Measurements from ENCODE around the gene ARHGAP26. TPM values are rescaled to one million over a fixed set of nuclear protein-coding genes. Genes with fewer than 3 reads are reported as not detected.

The ARHGAP26 gene, protein sequence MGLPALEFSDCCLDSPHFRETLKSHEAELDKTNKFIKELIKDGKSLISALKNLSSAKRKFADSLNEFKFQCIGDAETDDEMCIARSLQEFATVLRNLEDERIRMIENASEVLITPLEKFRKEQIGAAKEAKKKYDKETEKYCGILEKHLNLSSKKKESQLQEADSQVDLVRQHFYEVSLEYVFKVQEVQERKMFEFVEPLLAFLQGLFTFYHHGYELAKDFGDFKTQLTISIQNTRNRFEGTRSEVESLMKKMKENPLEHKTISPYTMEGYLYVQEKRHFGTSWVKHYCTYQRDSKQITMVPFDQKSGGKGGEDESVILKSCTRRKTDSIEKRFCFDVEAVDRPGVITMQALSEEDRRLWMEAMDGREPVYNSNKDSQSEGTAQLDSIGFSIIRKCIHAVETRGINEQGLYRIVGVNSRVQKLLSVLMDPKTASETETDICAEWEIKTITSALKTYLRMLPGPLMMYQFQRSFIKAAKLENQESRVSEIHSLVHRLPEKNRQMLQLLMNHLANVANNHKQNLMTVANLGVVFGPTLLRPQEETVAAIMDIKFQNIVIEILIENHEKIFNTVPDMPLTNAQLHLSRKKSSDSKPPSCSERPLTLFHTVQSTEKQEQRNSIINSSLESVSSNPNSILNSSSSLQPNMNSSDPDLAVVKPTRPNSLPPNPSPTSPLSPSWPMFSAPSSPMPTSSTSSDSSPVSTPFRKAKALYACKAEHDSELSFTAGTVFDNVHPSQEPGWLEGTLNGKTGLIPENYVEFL
- total RNA-seq = 10 to 100 TPM in 1 of 3 donors, 1 to 10 TPM in 2; 9.1 to 11.7 (median 9.7) TPM

GRCh38 chr5:142769793-142770649, at the start of gene ARHGAP26:
Gene ARHGAP26 (plus strand): TSS chr5:142770377. CDS start chr5:142770762, 385 bp downstream.
- peak; percentile 93 to 95 for ATAC-seq
- peak; percentile 90 for DNase-seq
- Mint-ChIP-seq H3K4me1 (ENCODE audit: low read depth) (peaks cover 37% of the 10 kb centered on the region), H3K27me3 (ENCODE audit: low read depth) (no peaks in the 10 kb centered on the region), H3K36me3 (ENCODE audit: insufficient read depth) (no peaks in the 10 kb centered on the region), H3K9me3 (no peaks in the 10 kb centered on the region), H3K4me3 (peak within 1 kb of the TSS; percentile 94)

DNA sequence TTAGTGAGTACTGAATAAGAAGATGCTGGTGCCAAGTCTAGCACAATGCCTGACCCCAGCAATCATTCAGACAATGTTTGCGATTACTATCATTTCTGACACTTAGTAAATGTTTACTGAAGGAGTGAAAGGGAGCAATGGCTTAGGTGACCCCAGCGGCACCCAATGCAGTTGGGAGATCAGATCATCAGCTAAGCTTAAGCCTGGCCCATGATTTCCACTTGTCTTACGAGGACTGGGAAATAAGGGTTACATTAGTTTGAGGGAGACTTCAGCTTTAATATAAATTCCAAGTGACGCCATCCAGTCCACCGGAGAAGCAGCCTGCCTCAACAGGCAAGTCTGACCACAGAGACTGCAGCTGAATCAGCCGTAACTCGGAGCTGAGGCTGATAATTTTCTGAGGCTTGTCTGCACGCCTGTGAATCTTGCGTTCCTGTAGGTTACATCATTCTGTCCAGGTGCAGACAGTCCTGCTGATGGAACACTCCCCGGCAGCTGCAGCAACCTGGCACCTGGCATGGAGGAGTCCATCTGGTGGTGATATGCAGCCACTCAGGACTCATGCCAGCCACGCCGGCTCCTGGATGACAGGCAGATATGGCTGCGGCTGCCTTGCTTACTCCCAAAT, 49.4 kb upstream of the ARHGAP26 start:
- H3K4me1 Mint-ChIP-seq (ENCODE audit: low read depth) = no peaks in the 10 kb centered on the region
- DNase-seq (no peak), ATAC-seq (no peak)
- peaks cover 15% of the 10 kb centered on the region for H3K27me3 Mint-ChIP-seq (ENCODE audit: low read depth)
- H3K4me3 Mint-ChIP-seq = no peak overlapping the region
- H3K36me3 Mint-ChIP-seq (ENCODE audit: insufficient read depth) = no peaks in the 10 kb centered on the region
- no peaks in the 10 kb centered on the region for H3K9me3 Mint-ChIP-seq

- H3K4me3 Mint-ChIP-seq = no peak overlapping the region
- ATAC-seq = no peak
These were observed 48.0 kb upstream of the ARHGAP26 start for GRCh38 chr5:142722146-142722545.

GRCh38 chr5:142722896-142723295, 47.3 kb upstream of the ARHGAP26 start:
- ATAC-seq = no peak
- H3K4me1 Mint-ChIP-seq (ENCODE audit: low read depth) = no peaks in the 10 kb centered on the region

More at GRCh38 chr5:142722146-142722545, 48.0 kb upstream of the ARHGAP26 start:
- H3K9me3 Mint-ChIP-seq = no peaks in the 10 kb centered on the region
- no peaks in the 10 kb centered on the region for H3K4me1 Mint-ChIP-seq (ENCODE audit: low read depth)
- H3K27me3 Mint-ChIP-seq (ENCODE audit: low read depth) = peaks cover 13% of the 10 kb centered on the region
- no peak for DNase-seq
- no peaks in the 10 kb centered on the region for H3K36me3 Mint-ChIP-seq (ENCODE audit: insufficient read depth)

DNA sequence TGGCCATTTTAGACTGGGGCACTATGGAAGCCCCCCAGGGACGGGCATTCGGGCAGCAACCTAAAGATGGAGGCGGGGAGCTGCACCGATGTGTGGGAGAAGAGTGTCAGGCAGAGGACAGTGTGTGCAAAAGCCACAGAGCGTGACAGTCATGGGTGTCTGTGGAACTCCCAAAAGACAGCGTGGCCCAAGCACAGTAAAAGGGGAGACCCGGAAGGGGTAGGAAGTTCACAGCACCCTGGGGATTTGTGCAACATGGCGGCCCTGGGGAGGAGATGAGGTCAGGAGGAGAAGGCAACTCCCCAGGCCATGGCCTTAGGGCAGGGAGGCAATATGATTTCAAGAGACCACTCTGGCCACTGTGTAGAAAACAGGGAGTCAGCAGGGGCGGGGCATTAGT, 45.4 kb upstream of the ARHGAP26 start:
- no peaks in the 10 kb centered on the region for H3K36me3 Mint-ChIP-seq (ENCODE audit: insufficient read depth)
- no peaks in the 10 kb centered on the region for H3K9me3 Mint-ChIP-seq
- H3K27me3 Mint-ChIP-seq (ENCODE audit: low read depth) = no peaks in the 10 kb centered on the region
- no peak overlapping the region for H3K4me3 Mint-ChIP-seq
- no peak for ATAC-seq
- no peaks in the 10 kb centered on the region for H3K4me1 Mint-ChIP-seq (ENCODE audit: low read depth)
- DNase-seq = no peak

More at GRCh38 chr5:142722896-142723295, 47.3 kb upstream of the ARHGAP26 start:
- no peak for DNase-seq
- no peaks in the 10 kb centered on the region for H3K9me3 Mint-ChIP-seq
- no peaks in the 10 kb centered on the region for H3K36me3 Mint-ChIP-seq (ENCODE audit: insufficient read depth)
- no peak overlapping the region for H3K4me3 Mint-ChIP-seq
- peaks cover 8% of the 10 kb centered on the region for H3K27me3 Mint-ChIP-seq (ENCODE audit: low read depth)

GRCh38 chr5:142725231-142726187, 44.7 kb upstream of the ARHGAP26 start:
- H3K4me3 Mint-ChIP-seq = no peak overlapping the region

GRCh38 chr5:142726188-142726731, 43.9 kb upstream of the ARHGAP26 start:
- Mint-ChIP-seq H3K4me3 (no peak overlapping the region), H3K4me1 (ENCODE audit: low read depth) (no peaks in the 10 kb centered on the region), H3K9me3 (no peaks in the 10 kb centered on the region), H3K36me3 (ENCODE audit: insufficient read depth) (no peaks in the 10 kb centered on the region), H3K27me3 (ENCODE audit: low read depth) (no peaks in the 10 kb centered on the region)
- DNase-seq = no peak
- ATAC-seq = no peak

More at GRCh38 chr5:142725231-142726187, 44.7 kb upstream of the ARHGAP26 start:
- Mint-ChIP-seq H3K27me3 (ENCODE audit: low read depth) (no peaks in the 10 kb centered on the region), H3K36me3 (ENCODE audit: insufficient read depth) (no peaks in the 10 kb centered on the region), H3K4me1 (ENCODE audit: low read depth) (no peaks in the 10 kb centered on the region), H3K9me3 (no peaks in the 10 kb centered on the region)
- ATAC-seq (no peak), DNase-seq (no peak)

GRCh38 chr5:142727735-142728047, 42.5 kb upstream of the ARHGAP26 start:
- ATAC-seq = no peak
- DNase-seq = no peak
- H3K27me3 Mint-ChIP-seq (ENCODE audit: low read depth) = no peaks in the 10 kb centered on the region
- no peaks in the 10 kb centered on the region for H3K9me3 Mint-ChIP-seq
- H3K4me3 Mint-ChIP-seq = no peak overlapping the region
- H3K36me3 Mint-ChIP-seq (ENCODE audit: insufficient read depth) = no peaks in the 10 kb centered on the region
- H3K4me1 Mint-ChIP-seq (ENCODE audit: low read depth) = no peaks in the 10 kb centered on the region

GRCh38 chr5:142735323-142736246, 34.6 kb upstream of the ARHGAP26 start:
- DNase-seq (no peak), ATAC-seq (no peak)
- Mint-ChIP-seq H3K27me3 (ENCODE audit: low read depth) (peaks cover 2% of the 10 kb centered on the region), H3K4me3 (no peak overlapping the region), H3K36me3 (ENCODE audit: insufficient read depth) (no peaks in the 10 kb centered on the region), H3K4me1 (ENCODE audit: low read depth) (peaks cover 18% of the 10 kb centered on the region), H3K9me3 (no peaks in the 10 kb centered on the region)

GRCh38 chr5:142736247-142736632, 33.9 kb upstream of the ARHGAP26 start:
- H3K4me3 Mint-ChIP-seq = no peak overlapping the region
- no peak for DNase-seq
- H3K9me3 Mint-ChIP-seq = no peaks in the 10 kb centered on the region
- peaks cover 18% of the 10 kb centered on the region for H3K4me1 Mint-ChIP-seq (ENCODE audit: low read depth)
- H3K27me3 Mint-ChIP-seq (ENCODE audit: low read depth) = peaks cover 2% of the 10 kb centered on the region
- ATAC-seq = no peak
- no peaks in the 10 kb centered on the region for H3K36me3 Mint-ChIP-seq (ENCODE audit: insufficient read depth)

DNA sequence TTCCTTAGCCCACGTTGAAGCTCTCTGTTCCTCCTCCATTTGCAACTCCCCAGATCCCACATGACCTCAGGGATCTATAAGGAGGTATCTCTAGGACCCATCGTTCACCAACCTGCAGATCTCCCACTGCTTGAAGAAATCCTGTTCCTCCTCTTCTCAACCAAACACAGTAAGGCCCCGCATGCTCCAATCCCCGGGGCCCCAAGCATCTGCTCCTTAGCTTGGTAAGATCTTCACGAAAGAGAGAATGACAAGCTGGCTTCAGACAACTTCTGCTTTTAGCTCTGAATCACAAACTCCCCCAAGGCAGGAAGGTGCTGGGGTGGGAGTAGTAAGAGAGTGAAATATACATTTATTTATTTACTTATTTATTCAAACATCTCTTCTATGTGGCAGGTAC, 33.0 kb upstream of the ARHGAP26 start:
- DNase-seq (no peak), ATAC-seq (no peak)
- Mint-ChIP-seq H3K27me3 (ENCODE audit: low read depth) (peaks cover 5% of the 10 kb centered on the region), H3K4me1 (ENCODE audit: low read depth) (peaks cover 18% of the 10 kb centered on the region), H3K4me3 (no peak overlapping the region), H3K36me3 (ENCODE audit: insufficient read depth) (no peaks in the 10 kb centered on the region), H3K9me3 (no peaks in the 10 kb centered on the region)
